ENCODE measurements around the gene STK10. TPM values are rescaled to one million over a fixed set of nuclear protein-coding genes. Genes with fewer than 3 reads are reported as not detected.

The STK10 gene
- total RNA-seq, 1 experiment from 2014 or later = 25.7 TPM

DNA sequence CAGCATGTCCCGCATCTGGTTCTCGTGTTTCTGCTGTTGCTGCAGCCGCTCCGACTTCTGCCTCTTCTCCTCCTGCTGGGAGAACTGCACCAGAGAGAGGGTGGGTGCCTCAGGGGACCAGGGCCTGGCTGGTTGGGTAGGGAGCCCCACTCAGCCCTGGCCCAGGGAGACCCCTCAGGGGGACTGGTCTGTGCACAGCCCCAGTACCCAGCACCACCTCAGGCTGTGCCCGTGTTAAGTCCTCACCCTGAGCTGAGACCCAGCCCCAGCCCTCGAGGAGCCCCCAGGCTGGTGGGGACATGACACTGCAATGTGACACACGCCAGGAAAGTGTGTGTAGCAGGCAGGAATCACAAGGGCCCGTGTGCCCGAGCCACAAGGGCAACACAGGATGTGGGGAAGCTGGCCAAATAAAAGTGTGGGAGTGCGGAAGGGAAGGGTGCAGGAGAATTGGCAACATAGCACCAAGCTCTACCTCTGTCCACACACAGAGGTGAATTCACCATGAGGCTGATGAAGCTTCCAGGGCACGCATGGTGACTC is 133.3 kb downstream of the STK10 start:
- intact Hi-C loops (cut with micrococcal nuclease) = no loop called here
- DNase-seq (no peak), ATAC-seq (no peak)
- H3F3A ChIP-seq (ENCODE audit: low read length, unreplicated experiment) = no peaks in the 10 kb centered on the region
- H3K36me3 ChIP-seq (ENCODE audit: low read depth, low read length) = peaks cover 12% of the 10 kb centered on the region; the same call in 1 of the 2 replicates
- no peak overlapping the region for H3K27ac ChIP-seq (ENCODE audit: low read length)
- no peaks in the 10 kb centered on the region for H3K4me1 ChIP-seq (ENCODE audit: insufficient read depth, low read length)
- TF ChIP-seq EZH2 (IDR thresholded peaks at IDR 0.05; ENCODE audit: low read length, unreplicated experiment) (no peak), EZH2phosphoT487 (IDR thresholded peaks at IDR 0.05; ENCODE audit: borderline replicate concordance, low read length) (no peak)
- TF ChIP-seq, protein P1, sequence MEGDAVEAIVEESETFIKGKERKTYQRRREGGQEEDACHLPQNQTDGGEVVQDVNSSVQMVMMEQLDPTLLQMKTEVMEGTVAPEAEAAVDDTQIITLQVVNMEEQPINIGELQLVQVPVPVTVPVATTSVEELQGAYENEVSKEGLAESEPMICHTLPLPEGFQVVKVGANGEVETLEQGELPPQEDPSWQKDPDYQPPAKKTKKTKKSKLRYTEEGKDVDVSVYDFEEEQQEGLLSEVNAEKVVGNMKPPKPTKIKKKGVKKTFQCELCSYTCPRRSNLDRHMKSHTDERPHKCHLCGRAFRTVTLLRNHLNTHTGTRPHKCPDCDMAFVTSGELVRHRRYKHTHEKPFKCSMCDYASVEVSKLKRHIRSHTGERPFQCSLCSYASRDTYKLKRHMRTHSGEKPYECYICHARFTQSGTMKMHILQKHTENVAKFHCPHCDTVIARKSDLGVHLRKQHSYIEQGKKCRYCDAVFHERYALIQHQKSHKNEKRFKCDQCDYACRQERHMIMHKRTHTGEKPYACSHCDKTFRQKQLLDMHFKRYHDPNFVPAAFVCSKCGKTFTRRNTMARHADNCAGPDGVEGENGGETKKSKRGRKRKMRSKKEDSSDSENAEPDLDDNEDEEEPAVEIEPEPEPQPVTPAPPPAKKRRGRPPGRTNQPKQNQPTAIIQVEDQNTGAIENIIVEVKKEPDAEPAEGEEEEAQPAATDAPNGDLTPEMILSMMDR (conservative IDR thresholded peaks at IDR 0.05; ENCODE audit: low read depth, low read length) = no peak
- H3K79me2 ChIP-seq (ENCODE audit: low read length) = no peaks in the 10 kb centered on the region
- H3K9ac ChIP-seq (ENCODE audit: low read length) = no peak overlapping the region
- H4K20me1 ChIP-seq (ENCODE audit: low read length) = no peaks in the 10 kb centered on the region
- no peaks in the 10 kb centered on the region for H3K9me2 ChIP-seq (replicated peaks; ENCODE audit: low read length)
- POLR2A ChIA-PET (ENCODE audit: unreplicated experiment) = no interaction called here
- CTCF ChIA-PET = no interaction called here
- no peaks in the 10 kb centered on the region for H3K27me3 ChIP-seq (ENCODE audit: low read length)
- H3K4me2 ChIP-seq (ENCODE audit: low read length) = no peak overlapping the region
- H3K4me3 ChIP-seq (ENCODE audit: low read length) = no peak overlapping the region
- no peaks in the 10 kb centered on the region for H3K9me3 ChIP-seq (ENCODE audit: low read length)
- no peak overlapping the region for H2AFZ ChIP-seq (ENCODE audit: low read length)
- no TSS peak for BruUV-seq (replicated peaks)

DNA sequence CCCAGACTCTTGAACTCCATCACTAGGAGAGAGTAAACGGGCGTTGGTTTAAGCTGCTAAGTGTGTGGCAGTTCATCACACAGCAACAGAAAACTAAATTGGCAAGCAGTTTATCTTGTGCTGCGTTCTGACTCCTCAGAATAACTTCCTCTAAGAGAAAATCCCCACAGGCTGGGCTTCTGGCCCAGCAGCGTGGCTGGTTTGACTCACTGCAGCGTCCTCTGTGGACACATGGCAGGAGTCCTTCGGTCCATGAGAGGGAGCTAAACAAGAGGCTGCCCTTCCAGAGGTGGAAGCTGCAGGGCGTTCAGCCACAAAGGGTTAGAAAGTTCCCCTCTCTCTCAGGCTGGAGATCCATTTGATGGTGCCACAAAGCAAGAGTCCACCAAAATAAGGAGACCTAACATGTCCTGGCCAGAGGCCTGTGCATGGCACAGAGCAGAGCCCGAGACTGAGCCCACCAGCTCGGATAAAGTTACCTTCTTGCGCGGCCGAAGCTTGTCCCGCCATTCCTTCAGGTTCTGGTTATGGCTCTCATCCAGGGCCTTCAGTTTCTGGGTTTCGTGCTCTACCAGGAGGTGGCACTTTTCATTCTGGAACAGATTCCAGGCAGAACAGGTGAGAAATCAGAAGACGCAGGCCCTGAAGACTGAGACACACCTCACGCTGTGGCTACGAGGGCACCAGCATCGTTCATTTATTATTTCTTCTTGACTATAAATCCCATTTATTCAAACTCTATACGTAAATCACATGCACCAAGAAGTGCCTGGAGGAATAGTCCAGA is 135.4 kb downstream of the STK10 start:
- BruUV-seq (replicated peaks) = no TSS peak
- POLR2A ChIA-PET (ENCODE audit: unreplicated experiment) = no interaction called here
- Histone ChIP-seq H3K9ac (ENCODE audit: low read length) (no peak overlapping the region), H3K4me1 (ENCODE audit: insufficient read depth, low read length) (no peaks in the 10 kb centered on the region), H3K4me2 (ENCODE audit: low read length) (no peak overlapping the region), H3K27ac (ENCODE audit: low read length) (no peak overlapping the region), H3K79me2 (ENCODE audit: low read length) (no peaks in the 10 kb centered on the region), H3K9me3 (ENCODE audit: low read length) (no peaks in the 10 kb centered on the region), H3K9me2 (replicated peaks; ENCODE audit: low read length) (no peaks in the 10 kb centered on the region), H3K27me3 (ENCODE audit: low read length) (no peaks in the 10 kb centered on the region), H4K20me1 (ENCODE audit: low read length) (no peaks in the 10 kb centered on the region), H2AFZ (ENCODE audit: low read length) (no peak overlapping the region), H3F3A (ENCODE audit: low read length, unreplicated experiment) (no peaks in the 10 kb centered on the region), H3K36me3 (ENCODE audit: low read depth, low read length) (peaks cover 16% of the 10 kb centered on the region; the same call in 1 of the 2 replicates), H3K4me3 (ENCODE audit: low read length) (no peak overlapping the region)
- intact Hi-C loops (cut with micrococcal nuclease) = no loop called here
- peak; percentile 45 for ATAC-seq
- no peak for TF ChIP-seq EZH2phosphoT487 (IDR thresholded peaks at IDR 0.05; ENCODE audit: borderline replicate concordance, low read length)
- TF ChIP-seq, protein P1 (conservative IDR thresholded peaks at IDR 0.05; ENCODE audit: low read depth, low read length) = 0 out of 2 replicates have a peak, but pooled peaks have one; percentile 7
- DNase-seq = no peak
- CTCF ChIA-PET = interaction anchor here (0.5 kb wide), 1 partner anchor 275 kb away, joined by 3 read pairs; no protein-coding TSS in a partner anchor

All from PC-3 (cell line).